Upper lobe of left lung (tissue), 6 donors: Measurements from ENCODE around the gene EGFR. TPM values are rescaled to one million over a fixed set of nuclear protein-coding genes. Genes with fewer than 3 reads are reported as not detected.

Experiments used
- ATAC-seq, 2 donors: fragments of 200-7000 bp; cut with Tn5 transposase; one replicate each; pipeline ENCODE4 v1.9.1; 2022; ENCODE audit warnings: mild to moderate bottlenecking in 2 of 2, moderate library complexity in 2 of 2; ENCODE audit not compliant: low FRiP score in 2 of 2
- DNase-seq, 2 donors: peaks; one replicate each; pipeline ENCODE4 v3.0.0-alpha.2; 2019 to 2020
- H3K27ac ChIP-seq, 4 donors: fragments of 200-600 bp; sonication (generic); one replicate each; pipeline ENCODE4 v1.5.1; 2016 to 2019
- H3K27me3 ChIP-seq, 4 donors: fragments of 200-600 bp; sonication (generic); one replicate each; pipeline ENCODE4 v1.5.1; 2017 to 2019
- H3K36me3 ChIP-seq, 4 donors: fragments of 200-600 bp; sonication (generic); one replicate each; pipeline ENCODE4 v1.5.1; 2016 to 2019
- H3K4me1 ChIP-seq, 4 donors: fragments of 200-600 bp; sonication (generic); one replicate each; pipeline ENCODE4 v1.5.1; 2018 to 2019
- H3K4me3 ChIP-seq, 4 donors: fragments of 200-600 bp; sonication (generic); one replicate each; pipeline ENCODE4 v1.5.1; 2017 to 2019; ENCODE audit warnings: mild to moderate bottlenecking in 2 of 4, moderate library complexity in 1 of 4
- H3K9me3 ChIP-seq, 4 donors: fragments of 200-600 bp; sonication (generic); one replicate each; pipeline ENCODE4 v1.5.1; 2018 to 2019
- EP300 ChIP-seq, 4 donors: sonication (generic); formaldehyde crosslinking; IDR thresholded peaks; one replicate each; pipeline ENCODE4 v1.5.1; 2017; ENCODE audit warnings: antibody characterized with exemption in 4 of 4, control low read depth in 2 of 4
- POLR2A ChIP-seq, 4 donors: fragments of 450-650 bp; IDR thresholded peaks; one replicate each; pipeline ENCODE4 v1.5.1; 2016 to 2017; ENCODE audit warnings: antibody characterized with exemption in 4 of 4, mild to moderate bottlenecking in 2 of 4
- POLR2AphosphoS5 ChIP-seq, 2 donors: sonication (generic); formaldehyde crosslinking; IDR thresholded peaks; one replicate each; pipeline ENCODE4 v1.5.1; 2017; ENCODE audit warnings: antibody characterized with exemption in 2 of 2
- WGBS, 2 donors: methylation state at CpG; one replicate each; pipeline ENCODE4 v1.1.5; 2017 to 2018; 5-methylcytosine and 5-hydroxymethylcytosine counted together
- total RNA-seq, 6 donors: library from RNA; depleted of rRNA in 4 of 6; stranded (reverse); fragments of >200 nt in 4 of 6; gene quantifications; one replicate each; pipeline versions ENCODE4 v1.1.0 to v1.2.1, GENCODE V29; 2016 to 2021
- TF ChIP-seq, protein P1 (sequence below), 6 experiments: fragments of 450-650 bp in 4 of 6; fragments of 200-600 bp in 2 of 6; sonication (generic) in 2 of 6; IDR thresholded peaks; one replicate each; pipeline ENCODE4 v1.5.1; 2016 to 2019; ENCODE audit warnings: antibody characterized with exemption in 6 of 6
- donor health status: DM: no; HTN: no; CAD: no; lungs with moderate emphysema.
- donor health status: DM: no; HTN: yes; CAD: no; lungs with severe emphysema.

Gene EGFR
- total RNA-seq, 6 donors from 2014 or later: 58.7 to 110 (median 93.2) TPM

DNA sequence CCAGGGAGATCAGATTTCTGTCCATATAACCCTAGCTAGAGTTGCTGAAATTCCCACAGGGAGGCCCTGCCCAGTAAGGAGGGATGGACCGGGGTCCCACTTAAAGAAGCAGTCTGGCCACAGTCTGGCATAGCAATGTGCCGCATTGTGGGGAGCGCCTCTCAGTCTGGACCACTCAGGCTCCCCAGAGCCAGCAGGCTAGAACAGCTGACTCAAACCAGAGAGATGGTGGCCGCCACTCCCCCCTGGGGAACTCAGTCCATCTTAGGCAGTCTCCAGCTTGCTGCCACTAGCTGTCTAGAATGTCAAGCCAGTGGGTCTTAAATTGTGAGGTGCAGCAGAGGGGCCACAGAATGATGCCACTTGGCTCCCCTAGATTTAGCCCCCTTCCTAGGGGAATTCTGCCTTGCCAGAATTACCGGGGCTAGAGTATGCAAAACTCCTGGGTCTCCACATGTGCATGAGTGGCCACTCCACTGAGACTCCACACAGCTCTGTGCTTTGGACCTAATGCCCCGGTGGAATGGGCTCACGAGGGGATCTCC lies 213.0 kb downstream of the EGFR start:
- H3K27ac ChIP-seq: no peak overlapping the region
- H3K36me3 ChIP-seq: no peaks in the 10 kb centered on the region
- peaks cover 0 to 4% (median 0%) of the 10 kb centered on the region in 4 donors for H3K9me3 ChIP-seq
- no peaks in the 10 kb centered on the region for H3K4me1 ChIP-seq
- no peak overlapping the region for H3K4me3 ChIP-seq
- 82% methylated on average over 4 of the region's 7 CpGs; no CpG with 5 or more reads in 1 of the 2 donors for WGBS, 2 donors
- H3K27me3 ChIP-seq: no peaks in the 10 kb centered on the region
- DNase-seq (no peak), ATAC-seq (no peak)
- TF ChIP-seq POLR2AphosphoS5 (IDR thresholded peaks at IDR 0.05) (no peak), EP300 (IDR thresholded peaks at IDR 0.05) (no peak), POLR2A (IDR thresholded peaks at IDR 0.05) (no peak)
- TF ChIP-seq, protein P1, sequence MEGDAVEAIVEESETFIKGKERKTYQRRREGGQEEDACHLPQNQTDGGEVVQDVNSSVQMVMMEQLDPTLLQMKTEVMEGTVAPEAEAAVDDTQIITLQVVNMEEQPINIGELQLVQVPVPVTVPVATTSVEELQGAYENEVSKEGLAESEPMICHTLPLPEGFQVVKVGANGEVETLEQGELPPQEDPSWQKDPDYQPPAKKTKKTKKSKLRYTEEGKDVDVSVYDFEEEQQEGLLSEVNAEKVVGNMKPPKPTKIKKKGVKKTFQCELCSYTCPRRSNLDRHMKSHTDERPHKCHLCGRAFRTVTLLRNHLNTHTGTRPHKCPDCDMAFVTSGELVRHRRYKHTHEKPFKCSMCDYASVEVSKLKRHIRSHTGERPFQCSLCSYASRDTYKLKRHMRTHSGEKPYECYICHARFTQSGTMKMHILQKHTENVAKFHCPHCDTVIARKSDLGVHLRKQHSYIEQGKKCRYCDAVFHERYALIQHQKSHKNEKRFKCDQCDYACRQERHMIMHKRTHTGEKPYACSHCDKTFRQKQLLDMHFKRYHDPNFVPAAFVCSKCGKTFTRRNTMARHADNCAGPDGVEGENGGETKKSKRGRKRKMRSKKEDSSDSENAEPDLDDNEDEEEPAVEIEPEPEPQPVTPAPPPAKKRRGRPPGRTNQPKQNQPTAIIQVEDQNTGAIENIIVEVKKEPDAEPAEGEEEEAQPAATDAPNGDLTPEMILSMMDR (IDR thresholded peaks at IDR 0.05): no peak

DNA sequence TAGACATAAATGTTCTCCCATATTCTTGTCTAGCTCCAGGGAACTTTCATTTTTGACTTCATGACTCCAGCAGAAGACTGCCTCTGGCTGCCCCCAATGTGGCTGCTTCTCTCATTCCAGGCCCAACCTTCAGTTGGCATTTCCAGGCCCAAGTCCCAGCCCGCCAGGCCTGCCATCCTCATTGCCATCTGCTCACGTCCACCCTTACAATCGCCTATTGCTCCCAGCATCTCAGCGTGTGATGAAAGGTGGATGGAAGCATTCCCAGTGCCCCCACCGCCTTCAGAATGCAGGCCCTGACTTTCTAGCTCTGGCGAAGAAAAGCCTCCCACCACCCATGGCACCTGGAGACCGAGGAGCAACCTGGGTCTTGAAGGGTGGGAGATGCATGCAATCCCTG lies 214.2 kb downstream of the EGFR start:
- no peaks in the 10 kb centered on the region for H3K4me1 ChIP-seq
- no peak overlapping the region for H3K27ac ChIP-seq
- no peaks in the 10 kb centered on the region for H3K9me3 ChIP-seq
- no peaks in the 10 kb centered on the region for H3K27me3 ChIP-seq
- H3K4me3 ChIP-seq: no peak overlapping the region
- TF ChIP-seq EP300 (IDR thresholded peaks at IDR 0.05): no peak
- TF ChIP-seq, protein P1 (IDR thresholded peaks at IDR 0.05): no peak
- TF ChIP-seq POLR2A (IDR thresholded peaks at IDR 0.05): no peak
- no peak for TF ChIP-seq POLR2AphosphoS5 (IDR thresholded peaks at IDR 0.05)
- no peaks in the 10 kb centered on the region for H3K36me3 ChIP-seq
- DNase-seq (no peak), ATAC-seq (no peak)
- WGBS, 2 donors: 90 to 91% methylated on average over 4 to 7 of the region's 7 CpGs

DNA sequence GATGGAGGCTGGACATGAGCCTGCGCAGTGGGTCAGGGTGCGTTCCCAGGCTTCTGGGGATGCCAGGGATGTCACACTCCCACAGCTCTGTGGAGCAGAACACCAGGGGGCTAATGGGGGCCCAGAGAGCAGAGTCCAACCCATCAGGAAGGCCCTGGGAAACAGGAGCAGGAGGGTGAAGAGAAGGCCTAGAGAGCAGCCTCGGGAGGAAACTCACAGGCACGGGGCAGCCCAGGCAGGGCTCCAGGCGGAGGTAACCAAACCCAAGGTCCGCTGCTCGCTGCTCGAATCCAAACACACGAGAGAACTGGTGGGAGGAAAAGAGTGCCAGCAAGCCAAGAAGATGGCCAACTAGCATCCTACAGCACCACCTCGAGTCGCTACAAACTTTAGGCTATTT lies 215.6 kb downstream of the EGFR start:
- Histone ChIP-seq H3K4me1 (no peaks in the 10 kb centered on the region), H3K36me3 (no peaks in the 10 kb centered on the region), H3K27me3 (no peaks in the 10 kb centered on the region), H3K9me3 (no peaks in the 10 kb centered on the region), H3K4me3 (no peak overlapping the region), H3K27ac (no peak overlapping the region)
- TF ChIP-seq, protein P1 (IDR thresholded peaks at IDR 0.05): no peak
- TF ChIP-seq POLR2AphosphoS5 (IDR thresholded peaks at IDR 0.05): no peak
- no peak for TF ChIP-seq EP300 (IDR thresholded peaks at IDR 0.05)
- TF ChIP-seq POLR2A (IDR thresholded peaks at IDR 0.05): no peak
- 82 to 96% methylated on average over 10 to 11 of the region's 11 CpGs for WGBS, 2 donors
- DNase-seq: peak in 1 of 2 donors; percentile 58
- no peak for ATAC-seq

DNA sequence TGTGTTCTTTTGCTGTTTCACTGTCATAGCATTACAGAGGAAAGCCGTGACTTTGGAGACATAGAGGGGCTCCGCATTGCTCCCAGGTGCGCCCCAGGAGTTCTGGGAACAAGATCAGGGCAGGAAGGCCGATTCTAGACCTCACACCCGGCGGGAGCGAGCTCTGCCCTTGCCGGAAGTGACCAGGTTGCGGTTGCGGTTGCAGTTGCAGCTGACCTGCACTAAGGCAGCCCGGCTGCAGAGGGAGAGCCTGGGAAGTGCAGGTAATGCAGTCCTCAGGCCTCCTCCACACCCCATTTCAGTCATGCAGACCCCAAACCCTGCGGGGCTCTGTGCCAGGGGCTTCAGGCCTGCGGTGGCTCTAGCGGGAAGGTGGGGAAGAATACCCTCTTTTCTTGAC lies 216.3 kb downstream of the EGFR start:
- Histone ChIP-seq H3K4me1 (no peaks in the 10 kb centered on the region), H3K27ac (no peak overlapping the region), H3K4me3 (no peak overlapping the region), H3K27me3 (no peaks in the 10 kb centered on the region), H3K36me3 (no peaks in the 10 kb centered on the region), H3K9me3 (no peaks in the 10 kb centered on the region)
- TF ChIP-seq POLR2A (IDR thresholded peaks at IDR 0.05) (no peak), POLR2AphosphoS5 (IDR thresholded peaks at IDR 0.05) (no peak), EP300 (IDR thresholded peaks at IDR 0.05) (no peak)
- TF ChIP-seq, protein P1 (IDR thresholded peaks at IDR 0.05): no peak
- ATAC-seq (peak in 1 of 2 donors; percentile 9), DNase-seq (peak in 1 of 2 donors; percentile 55)
- WGBS, 2 donors: 92 to 94% methylated on average over 11 to 14 of the region's 14 CpGs

DNA sequence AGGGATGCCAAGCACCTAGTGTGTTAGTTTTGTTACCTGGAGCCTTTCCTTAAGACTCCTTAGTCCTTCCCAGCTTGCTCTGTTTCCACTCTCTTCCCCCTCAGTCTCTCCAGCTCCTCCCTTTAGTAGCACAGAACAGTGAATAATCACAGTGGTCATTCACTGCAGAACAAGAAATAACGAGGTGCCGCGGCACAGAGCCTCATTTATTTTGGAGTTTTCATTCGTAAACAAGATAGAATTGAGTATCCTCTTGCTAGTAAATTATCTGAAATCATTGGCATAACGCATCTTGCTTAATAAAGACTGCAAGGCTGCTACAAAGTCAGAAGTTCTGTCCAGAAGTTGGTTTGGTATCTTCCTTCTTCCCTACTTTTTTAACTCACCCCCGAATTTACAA lies 217.0 kb downstream of the EGFR start:
- no peak for DNase-seq
- H3K27me3 ChIP-seq: no peaks in the 10 kb centered on the region
- no peak for ATAC-seq
- H3K4me1 ChIP-seq: no peaks in the 10 kb centered on the region
- H3K36me3 ChIP-seq: no peaks in the 10 kb centered on the region
- no peaks in the 10 kb centered on the region for H3K9me3 ChIP-seq
- TF ChIP-seq, protein P1 (IDR thresholded peaks at IDR 0.05): no peak
- TF ChIP-seq POLR2A (IDR thresholded peaks at IDR 0.05) (no peak), POLR2AphosphoS5 (IDR thresholded peaks at IDR 0.05) (no peak), EP300 (IDR thresholded peaks at IDR 0.05) (no peak)
- 78 to 79% methylated on average over 6 of the region's 6 CpGs for WGBS, 2 donors
- H3K27ac ChIP-seq: no peak overlapping the region
- H3K4me3 ChIP-seq: no peak overlapping the region
